Activated naive CD8-positive, alpha-beta T cell treated with anti-CD3 and anti-CD28 coated beads, Interleukin-2, amount 50 U/mL, for 24 hours (primary cell): ENCODE data around the gene COCH.
A peak's percentile ranks its signal among the peaks of the same experiment; 100 is the strongest.

Source experiments
- ATAC-seq: fragments of 150-1000 bp; cut with Tn5 transposase; one replicate; pipeline ENCODE4 v1.10.0; 2021
- DNase-seq: peaks from one replicate; pipeline ENCODE4 v3.0.0; 2021
- H3K27ac Mint-ChIP-seq: one replicate; pipeline ENCODE4 v1.8.0; 2021; ENCODE audit warnings: mild to moderate bottlenecking, mixed read lengths
- H3K27me3 Mint-ChIP-seq: one replicate; pipeline ENCODE4 v1.8.0; 2021; ENCODE audit warnings: mixed read lengths
- H3K36me3 Mint-ChIP-seq: one replicate; pipeline ENCODE4 v1.8.0; 2021; ENCODE audit warnings: low read depth, mixed read lengths
- H3K4me1 Mint-ChIP-seq: one replicate; pipeline ENCODE4 v1.8.0; 2021; ENCODE audit warnings: mixed read lengths
- H3K4me3 Mint-ChIP-seq: one replicate; pipeline ENCODE4 v1.8.0; 2021; ENCODE audit warnings: mild to moderate bottlenecking, moderate library complexity, mixed read lengths
- H3K9me3 Mint-ChIP-seq: one replicate; pipeline ENCODE4 v1.8.0; 2021; ENCODE audit warnings: mixed read lengths

COCH gene

DNA sequence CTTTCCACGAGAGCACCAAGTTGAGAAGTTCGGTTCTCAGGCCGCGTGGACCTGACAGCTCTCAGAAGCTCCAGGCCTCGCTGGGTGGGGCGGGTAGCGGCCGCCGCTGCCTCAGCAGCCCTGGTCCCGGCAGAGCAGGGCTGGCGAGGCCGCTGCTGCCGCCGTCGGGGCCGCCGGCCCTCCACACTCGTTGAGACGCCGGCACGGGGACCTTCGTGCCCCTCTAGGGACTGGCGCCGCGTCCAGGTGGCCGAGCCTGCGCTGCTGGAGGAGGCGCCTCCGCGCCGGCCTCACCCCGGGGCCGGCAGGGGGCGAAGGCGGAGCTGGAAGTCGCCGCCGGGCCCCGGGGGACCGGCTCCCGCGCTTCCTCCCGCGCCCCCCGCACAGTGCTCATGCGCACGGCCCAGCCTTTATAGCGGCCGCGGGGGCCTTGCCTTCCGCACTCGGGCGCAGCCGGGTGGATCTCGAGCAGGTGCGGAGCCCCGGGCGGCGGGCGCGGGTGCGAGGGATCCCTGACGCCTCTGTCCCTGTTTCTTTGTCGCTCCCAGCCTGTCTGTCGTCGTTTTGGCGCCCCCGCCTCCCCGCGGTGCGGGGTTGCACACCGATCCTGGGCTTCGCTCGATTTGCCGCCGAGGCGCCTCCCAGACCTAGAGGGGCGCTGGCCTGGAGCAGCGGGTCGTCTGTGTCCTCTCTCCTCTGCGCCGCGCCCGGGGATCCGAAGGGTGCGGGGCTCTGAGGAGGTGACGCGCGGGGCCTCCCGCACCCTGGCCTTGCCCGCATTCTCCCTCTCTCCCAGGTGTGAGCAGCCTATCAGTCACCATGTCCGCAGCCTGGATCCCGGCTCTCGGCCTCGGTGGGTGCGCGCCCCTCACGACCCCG lies at the start of gene COCH:
Gene COCH, plus strand, starts transcription at position 440 of the 879 bp plus-strand sequence. Its CDS starts 380 bp downstream, at position 820.
- DNase-seq (peak; percentile 51), ATAC-seq (peak; percentile 71)
- H3K9me3 Mint-ChIP-seq, result no peaks in the 10 kb centered on the region
- no peaks in the 10 kb centered on the region for H3K36me3 Mint-ChIP-seq
- H3K4me3 Mint-ChIP-seq, result peak within 1 kb of the TSS; percentile 70
- peaks cover 42% of the 10 kb centered on the region for H3K27me3 Mint-ChIP-seq
- peaks cover 12% of the 10 kb centered on the region for H3K4me1 Mint-ChIP-seq
- peak within 1 kb of the TSS; percentile 71 for H3K27ac Mint-ChIP-seq

DNA sequence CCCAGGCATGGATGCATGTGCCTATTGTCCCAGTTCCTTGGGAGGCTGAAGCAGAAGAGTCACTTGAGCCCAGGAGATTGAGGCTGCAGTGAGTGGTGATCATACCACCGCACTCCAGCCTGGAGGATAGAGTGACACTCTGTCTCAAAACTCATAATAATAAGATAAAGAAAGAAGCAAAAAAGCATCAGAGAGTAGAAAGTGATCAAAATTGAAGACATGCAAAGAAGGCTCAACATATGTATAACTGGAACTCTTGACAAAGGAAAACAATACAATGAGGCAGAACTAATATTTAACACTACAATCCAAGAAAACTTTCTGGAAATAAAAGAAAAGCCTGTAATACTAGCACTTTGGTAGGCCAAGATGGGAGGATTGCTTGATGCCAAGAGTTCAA lies 48.3 kb upstream of the COCH start:
- peaks cover 3% of the 10 kb centered on the region for H3K36me3 Mint-ChIP-seq
- DNase-seq (no peak), ATAC-seq (no peak)
- peaks cover 13% of the 10 kb centered on the region for H3K9me3 Mint-ChIP-seq
- H3K27ac Mint-ChIP-seq, result no peak overlapping the region
- H3K4me3 Mint-ChIP-seq, result no peak overlapping the region
- no peaks in the 10 kb centered on the region for H3K4me1 Mint-ChIP-seq
- H3K27me3 Mint-ChIP-seq, result peaks cover 6% of the 10 kb centered on the region

DNA sequence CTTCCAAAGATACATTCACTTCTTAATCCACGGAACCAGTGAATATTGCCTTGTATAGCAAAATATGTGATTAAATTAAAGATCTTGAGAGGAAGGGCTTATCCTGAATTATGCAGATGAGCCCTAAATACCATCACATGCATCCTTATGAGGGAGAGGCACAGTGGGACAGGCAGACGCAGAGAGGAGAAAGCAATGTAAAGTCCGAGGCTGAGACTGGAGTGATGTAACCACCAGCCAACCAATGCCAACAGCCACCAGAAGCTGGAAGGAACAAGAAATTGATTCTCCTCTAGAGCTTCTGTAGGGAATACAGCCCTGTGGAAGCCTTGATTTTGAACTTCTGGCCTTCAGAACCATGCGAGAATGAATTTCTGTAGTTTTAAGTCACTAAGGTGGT lies 44.5 kb upstream of the COCH start:
- no peak for ATAC-seq
- Mint-ChIP-seq H3K4me1 (no peaks in the 10 kb centered on the region), H3K9me3 (peaks cover 9% of the 10 kb centered on the region), H3K27me3 (peaks cover 3% of the 10 kb centered on the region), H3K4me3 (no peak overlapping the region), H3K27ac (no peak overlapping the region), H3K36me3 (peaks cover under 1% of the 10 kb centered on the region)
- no peak for DNase-seq

DNA sequence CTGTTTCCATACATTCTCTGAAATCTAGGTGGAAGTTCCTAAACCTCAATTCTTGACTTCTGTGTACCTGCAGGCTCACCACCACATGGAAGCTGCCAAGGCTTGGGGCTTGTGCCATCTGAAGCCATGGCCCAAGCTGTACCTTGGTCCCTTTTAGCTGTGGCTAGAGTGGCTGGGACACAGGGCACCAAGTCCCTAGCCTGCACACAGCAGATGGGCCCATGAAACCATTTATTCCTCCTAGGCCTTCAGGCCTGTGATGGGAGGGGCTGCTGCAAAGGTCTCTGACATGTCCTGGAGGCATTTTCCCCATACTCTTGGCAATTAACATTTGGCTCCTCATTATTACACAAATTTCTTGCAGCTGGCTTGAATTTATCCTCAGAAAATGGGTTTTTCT lies 40.0 kb upstream of the COCH start:
- no peaks in the 10 kb centered on the region for H3K27me3 Mint-ChIP-seq
- no peak for ATAC-seq
- DNase-seq, result no peak
- H3K27ac Mint-ChIP-seq, result no peak overlapping the region
- H3K4me1 Mint-ChIP-seq, result no peaks in the 10 kb centered on the region
- no peak overlapping the region for H3K4me3 Mint-ChIP-seq
- no peaks in the 10 kb centered on the region for H3K36me3 Mint-ChIP-seq
- peaks cover 7% of the 10 kb centered on the region for H3K9me3 Mint-ChIP-seq

DNA sequence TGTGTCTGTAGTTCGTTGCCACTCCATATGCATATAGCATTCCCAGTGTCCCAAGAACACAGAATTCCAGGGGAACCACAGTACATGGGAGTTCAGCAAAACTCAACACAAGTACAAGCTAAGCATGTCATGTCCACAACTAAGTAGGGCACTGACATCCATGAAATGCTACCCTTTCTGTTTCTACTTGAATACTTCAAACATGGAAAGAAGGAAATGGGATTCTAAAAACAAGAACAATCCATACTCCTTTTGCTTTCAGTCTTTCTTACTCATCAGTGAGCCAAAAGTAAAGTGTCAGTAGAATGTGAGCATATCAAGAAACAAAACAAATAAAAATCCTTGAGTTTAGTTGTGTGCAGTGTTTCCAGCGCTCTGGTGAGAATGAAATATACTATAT lies 36.0 kb upstream of the COCH start:
- H3K9me3 Mint-ChIP-seq, result peaks cover 7% of the 10 kb centered on the region
- H3K4me3 Mint-ChIP-seq, result no peak overlapping the region
- H3K27ac Mint-ChIP-seq, result no peak overlapping the region
- no peaks in the 10 kb centered on the region for H3K36me3 Mint-ChIP-seq
- peaks cover 3% of the 10 kb centered on the region for H3K27me3 Mint-ChIP-seq
- DNase-seq, result no peak
- no peaks in the 10 kb centered on the region for H3K4me1 Mint-ChIP-seq
- ATAC-seq, result no peak

DNA sequence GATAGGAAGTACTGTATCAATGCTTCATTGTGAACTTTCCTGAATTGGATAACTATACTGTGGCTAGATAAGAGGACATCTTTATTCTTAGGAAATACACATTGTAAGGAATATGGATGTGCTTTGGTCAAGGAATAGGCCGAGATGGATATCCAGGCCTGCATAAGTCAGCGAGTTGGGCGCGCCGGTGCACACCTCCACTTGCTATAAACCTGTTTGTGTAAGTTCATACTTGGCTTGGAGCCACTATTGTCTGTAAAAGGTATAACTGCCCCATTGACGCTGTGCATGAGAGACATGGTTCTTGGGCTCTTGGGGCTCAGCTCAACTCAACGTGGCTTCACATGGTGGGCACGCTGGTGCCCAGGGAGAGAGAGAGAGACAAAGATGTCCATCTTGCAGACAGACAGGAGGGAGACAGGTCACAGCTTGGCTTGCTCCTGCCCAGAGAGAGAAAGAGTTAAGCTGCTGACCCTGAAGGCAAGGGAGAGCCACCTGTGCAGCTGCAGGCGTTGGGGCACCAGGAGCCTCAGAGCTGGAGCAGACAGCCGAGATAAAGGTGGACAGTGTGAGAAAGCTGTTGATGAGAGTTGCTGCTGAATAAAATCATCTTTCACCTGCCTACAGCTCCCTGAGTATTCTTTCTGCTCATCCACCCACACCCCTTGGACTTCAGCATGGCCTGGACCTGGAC lies 34.1 kb upstream of the COCH start:
- H3K27me3 Mint-ChIP-seq, result peaks cover 6% of the 10 kb centered on the region
- no peaks in the 10 kb centered on the region for H3K4me1 Mint-ChIP-seq
- H3K36me3 Mint-ChIP-seq, result no peaks in the 10 kb centered on the region
- no peak overlapping the region for H3K27ac Mint-ChIP-seq
- H3K4me3 Mint-ChIP-seq, result no peak overlapping the region
- DNase-seq, result no peak
- H3K9me3 Mint-ChIP-seq, result peaks cover 3% of the 10 kb centered on the region
- no peak for ATAC-seq

DNA sequence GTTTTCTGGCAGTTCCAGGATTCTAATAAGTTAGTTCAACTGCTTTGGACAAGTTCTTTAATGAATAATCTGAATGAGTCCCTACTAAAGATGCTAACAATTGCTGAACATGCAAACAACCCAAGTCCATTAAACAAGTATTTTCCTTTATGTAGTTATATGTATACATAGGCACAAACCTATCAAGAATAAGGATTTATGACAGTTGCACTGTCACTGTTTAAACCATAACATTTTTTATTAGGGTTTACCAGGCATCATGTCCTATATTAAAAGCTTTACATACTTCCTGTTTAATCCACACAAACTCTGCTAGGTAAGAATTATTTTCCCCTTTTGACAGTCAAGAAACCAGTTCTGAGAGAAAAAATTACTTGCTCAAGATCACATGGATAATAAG lies 31.9 kb upstream of the COCH start:
- DNase-seq (no peak), ATAC-seq (no peak)
- no peaks in the 10 kb centered on the region for H3K4me1 Mint-ChIP-seq
- no peaks in the 10 kb centered on the region for H3K36me3 Mint-ChIP-seq
- H3K27ac Mint-ChIP-seq, result no peak overlapping the region
- peaks cover 12% of the 10 kb centered on the region for H3K27me3 Mint-ChIP-seq
- H3K4me3 Mint-ChIP-seq, result no peak overlapping the region
- H3K9me3 Mint-ChIP-seq, result no peaks in the 10 kb centered on the region

DNA sequence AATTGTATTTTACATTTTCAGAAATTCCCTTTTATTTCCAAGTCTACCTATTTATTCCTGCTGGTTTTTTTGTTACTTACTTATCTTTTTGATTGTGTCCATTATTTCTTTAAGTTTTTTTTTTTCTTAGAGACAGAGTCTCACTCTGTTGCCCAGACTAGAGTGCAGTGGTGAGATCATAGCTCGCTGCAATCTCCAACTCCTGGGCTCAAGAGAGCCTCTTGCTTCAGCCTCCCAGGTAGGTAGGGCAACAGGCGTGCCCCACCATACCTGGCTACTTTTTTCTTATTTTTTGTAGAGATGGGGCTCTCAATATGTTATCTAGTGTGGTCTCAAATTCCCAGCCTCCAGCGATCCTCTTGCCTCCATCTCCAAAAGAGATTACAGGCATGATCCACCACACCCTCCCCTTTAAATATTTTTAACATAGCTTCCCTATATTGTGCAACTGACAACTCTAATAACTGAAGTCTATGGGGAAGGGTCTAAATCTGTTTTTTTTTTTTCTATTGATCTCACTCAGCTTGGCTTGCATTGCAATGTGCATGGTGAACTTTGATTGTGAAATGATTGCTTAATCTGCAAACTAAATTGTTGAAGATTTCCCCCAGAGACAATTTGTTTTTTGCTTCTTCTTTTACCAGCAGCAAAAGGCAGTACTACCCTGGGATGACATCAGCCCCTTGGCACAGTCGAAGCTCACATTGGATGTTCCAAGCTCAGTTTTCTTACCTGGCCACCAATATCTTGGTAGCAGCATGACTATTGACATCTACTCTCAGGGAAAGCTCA lies 25.7 kb upstream of the COCH start:
- H3K36me3 Mint-ChIP-seq, result no peaks in the 10 kb centered on the region
- DNase-seq (no peak), ATAC-seq (no peak)
- peaks cover 2% of the 10 kb centered on the region for H3K4me1 Mint-ChIP-seq
- no peak overlapping the region for H3K4me3 Mint-ChIP-seq
- no peaks in the 10 kb centered on the region for H3K9me3 Mint-ChIP-seq
- no peak overlapping the region for H3K27ac Mint-ChIP-seq
- H3K27me3 Mint-ChIP-seq, result peaks cover 31% of the 10 kb centered on the region

DNA sequence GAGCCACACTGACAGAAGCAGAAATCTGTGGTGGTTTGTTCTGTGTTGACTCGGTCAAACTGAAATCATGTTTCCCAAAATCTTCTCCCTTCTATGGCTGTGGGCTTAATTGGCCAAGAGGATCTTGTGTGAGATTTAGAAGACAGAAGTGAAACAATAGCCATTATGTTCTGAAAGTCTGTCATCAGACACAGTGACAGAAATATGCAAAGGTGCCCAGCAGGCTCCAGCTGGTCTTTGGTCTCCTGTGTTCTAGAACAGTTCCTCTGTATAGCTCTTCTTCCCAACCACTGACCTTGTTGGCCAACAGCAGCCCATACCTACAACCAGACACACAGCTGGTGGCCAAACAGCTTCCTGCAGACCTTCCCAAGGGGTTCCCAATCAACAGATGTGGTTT lies 25.0 kb upstream of the COCH start:
- Mint-ChIP-seq H3K27ac (no peak overlapping the region), H3K27me3 (peaks cover 31% of the 10 kb centered on the region), H3K36me3 (no peaks in the 10 kb centered on the region), H3K9me3 (peaks cover 1% of the 10 kb centered on the region), H3K4me1 (peaks cover 5% of the 10 kb centered on the region), H3K4me3 (no peak overlapping the region)
- ATAC-seq (no peak), DNase-seq (no peak)

DNA sequence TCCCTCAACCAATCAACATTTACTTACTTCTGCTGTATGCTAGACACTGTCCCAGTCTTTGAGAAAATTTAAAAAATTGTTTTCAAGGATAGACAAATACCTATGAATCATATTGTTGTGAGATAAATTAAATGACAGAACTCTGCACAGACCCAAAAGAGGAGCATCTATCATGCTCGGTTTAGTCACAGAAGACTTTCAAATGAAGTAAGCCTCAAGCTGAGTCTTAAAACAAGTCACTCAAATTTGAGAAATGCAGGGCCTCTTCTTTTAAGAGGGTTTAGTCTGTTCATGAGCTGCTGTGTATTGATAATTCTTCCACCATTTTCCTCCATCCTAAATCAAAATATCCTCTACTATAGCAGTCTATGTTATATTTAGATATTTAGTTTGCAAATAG lies 24.4 kb upstream of the COCH start:
- H3K9me3 Mint-ChIP-seq, result peaks cover 6% of the 10 kb centered on the region
- H3K27ac Mint-ChIP-seq, result no peak overlapping the region
- H3K4me3 Mint-ChIP-seq, result no peak overlapping the region
- H3K36me3 Mint-ChIP-seq, result no peaks in the 10 kb centered on the region
- no peak for ATAC-seq
- DNase-seq, result no peak
- peaks cover 34% of the 10 kb centered on the region for H3K27me3 Mint-ChIP-seq
- H3K4me1 Mint-ChIP-seq, result peaks cover 9% of the 10 kb centered on the region

DNA sequence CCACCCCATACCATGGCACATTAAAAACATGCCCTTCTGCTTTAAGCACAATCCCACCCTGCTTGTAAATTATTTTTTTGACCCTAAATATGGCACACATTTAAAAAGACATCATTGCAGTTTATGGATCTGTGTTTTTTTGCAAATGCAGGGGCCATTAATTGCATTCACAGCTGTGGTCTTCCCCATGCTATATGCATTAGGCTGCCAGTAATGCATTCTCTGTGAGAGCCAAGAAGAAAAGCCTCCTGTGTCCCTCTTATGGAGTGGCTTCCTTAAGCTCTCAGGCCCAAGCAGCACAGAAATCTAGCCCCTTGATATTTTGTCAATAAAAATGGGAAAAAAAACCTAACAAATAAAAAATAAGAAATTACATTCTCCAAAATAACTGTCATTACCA lies 20.4 kb upstream of the COCH start:
- no peaks in the 10 kb centered on the region for H3K36me3 Mint-ChIP-seq
- H3K9me3 Mint-ChIP-seq, result peaks cover 15% of the 10 kb centered on the region
- no peak overlapping the region for H3K4me3 Mint-ChIP-seq
- H3K27ac Mint-ChIP-seq, result no peak overlapping the region
- peaks cover 23% of the 10 kb centered on the region for H3K4me1 Mint-ChIP-seq
- DNase-seq, result no peak
- peaks cover 30% of the 10 kb centered on the region for H3K27me3 Mint-ChIP-seq
- ATAC-seq, result no peak

DNA sequence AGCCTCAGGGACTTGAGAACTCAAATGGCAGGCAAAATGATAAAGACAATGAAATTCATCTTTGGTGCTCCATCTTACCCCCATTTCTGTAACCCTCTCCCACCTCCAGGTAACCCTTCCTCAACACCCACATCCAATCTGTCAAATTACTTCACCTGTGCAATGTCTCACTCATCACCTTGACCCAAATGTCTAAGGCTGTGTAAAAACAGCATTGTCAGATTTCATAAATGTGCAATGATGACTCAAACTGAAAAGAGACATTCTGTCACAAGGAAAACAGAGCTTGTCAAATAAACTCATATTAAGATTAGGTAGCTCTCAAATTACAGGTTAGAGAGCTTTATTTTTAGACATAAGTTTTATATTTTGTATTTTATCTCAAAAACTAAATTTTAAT lies 19.9 kb upstream of the COCH start:
- H3K36me3 Mint-ChIP-seq, result no peaks in the 10 kb centered on the region
- H3K4me1 Mint-ChIP-seq, result peaks cover 23% of the 10 kb centered on the region
- peaks cover 15% of the 10 kb centered on the region for H3K9me3 Mint-ChIP-seq
- H3K4me3 Mint-ChIP-seq, result no peak overlapping the region
- ATAC-seq (no peak), DNase-seq (no peak)
- no peak overlapping the region for H3K27ac Mint-ChIP-seq
- peaks cover 27% of the 10 kb centered on the region for H3K27me3 Mint-ChIP-seq

DNA sequence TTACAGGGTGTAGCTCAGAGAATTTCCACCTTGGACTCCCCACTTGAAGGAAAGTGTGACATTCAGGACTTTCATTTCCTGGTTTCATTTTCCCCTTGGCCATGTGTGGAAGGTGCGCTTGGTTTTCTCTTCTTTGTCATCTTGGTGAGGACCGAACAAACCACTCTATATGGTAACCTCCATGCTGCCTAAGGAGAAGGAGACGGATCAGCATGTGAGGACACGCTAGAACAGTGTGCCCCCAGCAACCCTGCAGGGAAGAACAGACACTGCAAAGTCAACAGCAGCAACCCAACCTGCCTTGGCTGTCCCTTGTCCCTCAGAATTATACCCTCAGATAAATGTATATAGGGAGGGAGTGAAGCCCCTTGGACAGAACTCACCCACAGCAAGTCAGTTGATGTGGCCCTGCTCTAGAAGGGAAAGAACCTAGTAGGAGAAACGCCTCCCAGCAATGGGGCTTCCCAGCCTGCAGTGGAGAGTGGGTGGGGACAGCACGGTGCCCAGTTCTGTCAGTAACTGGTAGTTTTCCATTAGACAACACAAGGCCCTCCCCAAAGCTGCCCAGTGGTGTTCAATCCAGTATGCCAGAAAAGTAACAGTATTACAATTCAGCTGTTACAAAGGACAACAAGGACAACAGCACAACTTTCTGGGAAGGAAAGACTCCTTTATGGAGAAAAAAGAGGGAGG lies 18.9 kb upstream of the COCH start:
- Mint-ChIP-seq H3K9me3 (peaks cover 15% of the 10 kb centered on the region), H3K4me3 (peak overlapping the region; percentile 0), H3K27me3 (peaks cover 28% of the 10 kb centered on the region), H3K36me3 (no peaks in the 10 kb centered on the region), H3K27ac (peak overlapping the region; percentile 77), H3K4me1 (peaks cover 23% of the 10 kb centered on the region)
- ATAC-seq (peak; percentile 88), DNase-seq (peak; percentile 56)

DNA sequence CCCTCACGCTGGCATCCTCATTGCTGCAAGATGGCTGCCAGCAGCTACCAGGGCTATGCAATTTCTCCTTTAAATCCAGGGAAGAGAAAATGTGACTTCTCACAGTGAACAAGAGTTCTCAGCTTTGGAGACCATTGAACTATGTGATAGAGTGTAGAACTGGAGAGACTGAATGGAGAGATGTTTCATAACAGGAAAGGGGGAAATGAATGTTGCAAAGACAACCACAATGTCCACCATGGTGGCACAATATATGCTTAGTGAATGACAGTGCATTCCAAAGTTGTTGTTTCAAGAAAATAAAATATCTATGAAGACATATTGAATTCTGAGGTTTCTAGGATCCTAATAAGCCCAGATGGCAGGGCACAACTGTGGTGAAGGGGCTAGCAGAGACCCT lies 13.2 kb upstream of the COCH start:
- Mint-ChIP-seq H3K4me1 (peaks cover 2% of the 10 kb centered on the region), H3K4me3 (no peak overlapping the region), H3K27ac (no peak overlapping the region), H3K27me3 (peaks cover 45% of the 10 kb centered on the region), H3K9me3 (peaks cover under 1% of the 10 kb centered on the region), H3K36me3 (no peaks in the 10 kb centered on the region)
- no peak for ATAC-seq
- no peak for DNase-seq
